GM04504 (cell line): ENCODE results near the gene TPPP3.
"Not testable (repeated sequence)": the region's sequence is repeated elsewhere in the genome, so short reads cannot be mapped to it uniquely, and the experiment has no call there.

Experiments
- DNase-seq: peaks from one replicate; pipeline ENCODE4 v3.0.0-alpha.2; 2012; ENCODE audit warnings: low read depth

The TPPP3 gene

DNA sequence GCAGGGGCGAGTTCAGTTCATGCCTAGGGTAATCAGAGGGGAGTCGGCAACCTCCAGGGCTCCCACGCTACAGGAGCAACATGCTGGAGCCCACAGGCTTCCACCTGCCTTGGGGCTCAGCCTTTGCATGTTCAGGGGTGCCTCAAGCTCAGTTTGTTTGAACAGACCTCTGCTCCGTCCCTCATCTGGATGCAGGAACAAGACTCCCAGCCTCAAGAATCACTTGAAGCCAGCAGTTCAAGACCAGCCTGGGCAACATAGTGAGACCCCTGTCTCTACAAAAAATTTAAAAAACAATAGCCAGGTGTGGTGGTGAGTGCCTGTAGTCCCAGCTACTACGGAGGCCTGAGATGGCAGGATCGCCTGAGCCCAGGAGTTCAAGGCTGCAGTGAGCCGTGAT lies 32.7 kb upstream of the TPPP3 start:
- DNase-seq: no peak

GRCh38 chr16:67425580-67425979 lies 32.3 kb upstream of the TPPP3 start:
- DNase-seq: no peak

DNA sequence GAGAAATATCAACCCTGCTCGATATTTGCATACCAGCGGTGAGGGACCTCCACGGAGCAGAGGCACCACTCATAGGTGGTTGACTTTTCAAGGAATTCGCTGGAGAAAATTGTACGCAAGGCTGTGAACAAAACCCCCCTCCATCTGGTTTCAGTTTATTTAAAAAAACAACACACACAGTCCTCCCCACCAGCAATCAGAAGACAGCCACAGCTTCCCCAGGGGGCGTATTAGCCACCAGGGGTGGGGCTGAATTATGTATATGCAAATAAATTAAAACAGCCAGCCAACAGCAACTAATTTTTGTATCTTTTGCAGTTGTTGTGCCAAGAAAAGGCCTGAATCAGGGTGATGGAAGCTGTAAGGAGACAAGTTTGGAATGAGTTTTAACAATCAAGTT lies 31.8 kb upstream of the TPPP3 start:
- DNase-seq: no peak

DNA sequence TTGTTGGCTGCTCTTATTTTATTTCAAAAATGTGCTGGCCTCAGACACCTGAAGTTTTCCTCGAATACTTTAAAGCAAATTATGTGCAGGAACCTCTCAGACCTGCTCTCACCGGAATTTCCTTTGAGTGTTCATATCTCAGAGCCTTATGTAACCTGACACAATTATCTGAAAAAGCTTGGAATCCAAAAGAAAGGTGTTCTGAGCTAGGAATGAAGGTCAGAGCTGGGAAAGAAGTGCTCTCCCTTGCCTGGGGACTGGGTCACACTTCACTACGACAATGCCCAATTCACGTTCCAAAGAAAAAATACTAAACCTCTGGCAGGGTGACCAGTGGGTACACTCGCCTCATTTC lies 30.9 kb upstream of the TPPP3 start:
- no peak for DNase-seq

- no peak for DNase-seq
Observed at GRCh38 chr16:67423611-67424260, 30.4 kb upstream of the TPPP3 start.

DNA sequence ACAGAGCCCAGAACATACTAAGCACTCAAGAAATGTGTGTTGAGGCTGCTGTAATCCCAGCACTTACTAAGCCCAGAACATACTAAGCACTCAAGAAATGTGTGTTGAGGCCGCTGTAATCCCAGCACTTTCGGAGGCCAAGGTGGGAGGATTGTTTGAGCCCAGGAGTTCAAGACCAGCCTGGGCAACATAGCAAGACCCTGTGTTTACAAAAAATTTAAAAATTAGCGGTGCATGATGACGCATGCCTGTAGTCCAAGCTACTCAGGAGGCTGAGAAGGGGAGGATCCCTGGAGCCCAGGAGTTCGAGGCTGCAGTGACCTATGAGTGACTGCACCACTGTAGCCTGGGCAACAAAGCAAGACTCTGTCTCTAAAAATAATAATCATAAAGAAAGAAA lies 29.7 kb upstream of the TPPP3 start:
- DNase-seq: no peak

DNA sequence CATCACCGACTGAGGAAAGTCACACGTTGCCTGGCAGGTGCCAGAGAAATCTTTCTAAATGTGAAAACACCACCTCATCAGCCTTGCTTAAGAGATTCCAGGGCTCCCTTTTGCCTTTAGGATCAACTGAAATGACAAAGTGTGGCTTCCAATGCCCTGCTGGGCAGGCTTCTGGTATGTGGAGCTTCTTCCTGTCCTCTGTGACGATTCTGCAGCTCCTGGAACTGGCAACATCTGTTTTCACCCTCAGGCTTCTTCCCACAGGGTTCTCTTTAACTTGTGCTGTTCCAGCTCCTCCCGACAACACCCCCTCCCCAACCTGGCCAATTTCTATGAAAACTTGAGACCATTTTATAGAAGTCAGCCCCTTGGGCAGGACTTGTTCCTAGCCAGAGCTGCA lies 27.7 kb upstream of the TPPP3 start:
- DNase-seq: no peak

DNA sequence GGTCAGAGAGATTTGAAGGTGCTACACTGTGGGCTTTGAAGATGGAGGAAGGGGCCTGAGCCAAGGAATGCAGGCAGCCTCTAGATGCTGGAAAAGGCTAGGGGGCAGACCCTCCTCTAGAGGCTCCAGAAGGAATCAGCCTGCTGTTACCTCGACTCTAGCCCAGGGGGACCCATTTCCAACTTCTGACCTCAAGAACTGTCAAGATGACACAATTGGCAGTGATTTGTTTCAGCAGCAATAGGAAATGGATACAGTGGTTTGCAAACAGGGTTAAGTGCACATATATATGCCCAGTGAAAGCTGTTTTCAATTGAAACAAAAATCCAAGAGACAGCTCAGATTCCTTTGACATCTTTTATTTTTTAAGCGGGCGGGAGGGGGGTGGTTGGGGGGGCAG lies 26.6 kb upstream of the TPPP3 start:
- DNase-seq: no peak

DNA sequence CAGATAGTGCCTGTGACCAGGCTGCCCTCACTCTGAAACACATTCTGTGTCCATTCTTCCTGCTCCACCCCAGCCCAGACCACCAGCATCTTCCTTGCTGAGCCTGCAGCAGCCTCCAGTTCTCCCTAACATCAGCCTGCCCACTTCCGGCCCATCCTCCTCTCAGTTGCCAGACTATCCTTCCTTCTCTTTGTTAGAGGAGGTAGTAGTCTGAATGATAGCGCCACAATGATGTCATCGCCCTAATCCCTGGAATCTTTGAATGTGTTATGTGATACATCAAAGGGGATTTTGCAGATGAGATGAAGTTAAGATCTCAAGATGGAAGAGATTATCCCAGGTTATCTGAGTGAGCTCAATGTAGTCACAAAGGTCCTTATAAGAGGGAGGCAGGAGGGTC lies 26.2 kb upstream of the TPPP3 start:
- DNase-seq: no peak

DNA sequence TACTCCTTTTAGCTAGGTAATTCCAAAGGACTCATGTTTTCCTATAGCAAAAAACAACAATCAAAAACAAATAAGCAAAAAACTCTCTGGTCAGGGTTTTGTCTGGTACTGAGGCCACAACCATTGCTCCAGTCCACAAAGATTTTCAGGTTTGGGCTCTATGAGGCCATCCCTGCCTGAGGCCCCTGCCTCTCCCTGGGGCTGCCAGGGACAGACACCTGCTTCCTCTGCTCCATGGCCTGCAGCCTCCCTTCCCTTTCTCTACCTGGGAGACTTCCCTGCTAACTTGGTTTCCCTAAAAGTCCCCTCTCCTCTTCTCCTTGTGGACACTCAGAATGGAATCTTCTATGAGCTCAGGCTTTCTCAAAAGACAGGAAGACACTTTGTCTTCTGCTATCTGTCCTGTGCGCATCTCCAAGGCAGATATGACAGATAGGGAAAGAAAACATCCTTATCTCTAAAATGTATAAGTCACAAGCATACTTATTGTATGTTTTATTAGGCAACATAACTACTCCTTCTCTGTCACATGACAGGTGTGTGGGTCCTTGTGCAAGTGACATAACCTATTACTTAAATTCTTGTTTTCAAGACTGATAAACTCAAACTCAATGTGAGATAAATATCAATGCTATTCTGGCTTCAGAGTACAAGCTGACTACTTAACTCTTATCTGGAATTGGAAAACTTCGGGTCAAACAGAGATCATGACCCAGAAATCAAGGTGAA lies 24.2 kb upstream of the TPPP3 start:
- DNase-seq: no peak

- peak; percentile 36 for DNase-seq
Observed at GRCh38 chr16:67415872-67416793, 22.8 kb upstream of the TPPP3 start, which contains the start of gene ZDHHC1. TSS of gene ZDHHC1 (minus strand) at chr16:67416477. CDS start at chr16:67407775, 8,702 bp downstream.

DNA sequence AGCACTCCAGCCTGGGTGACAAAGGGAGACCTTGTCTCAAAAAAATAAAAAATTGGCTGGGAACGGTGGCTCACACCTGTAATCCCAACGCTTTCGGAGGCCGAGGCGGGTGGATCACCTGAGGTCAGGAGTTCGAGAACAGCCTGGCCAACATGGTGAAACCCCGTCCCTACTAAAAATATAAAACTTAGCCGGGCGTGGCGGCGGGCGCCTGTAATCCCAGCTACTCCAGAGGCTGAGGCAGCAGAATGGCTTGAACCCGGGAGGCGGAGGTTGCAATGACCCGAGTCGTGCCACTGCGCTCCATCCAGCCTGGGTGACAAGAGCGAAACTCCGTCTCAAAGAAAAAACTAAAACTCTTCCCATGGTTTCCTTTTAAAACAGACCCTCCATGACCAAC lies 22.1 kb upstream of the TPPP3 start:
- DNase-seq: not testable (repeated sequence)

GRCh38 chr16:67413978-67414911 lies 20.9 kb upstream of the TPPP3 start:
- no peak for DNase-seq

DNA sequence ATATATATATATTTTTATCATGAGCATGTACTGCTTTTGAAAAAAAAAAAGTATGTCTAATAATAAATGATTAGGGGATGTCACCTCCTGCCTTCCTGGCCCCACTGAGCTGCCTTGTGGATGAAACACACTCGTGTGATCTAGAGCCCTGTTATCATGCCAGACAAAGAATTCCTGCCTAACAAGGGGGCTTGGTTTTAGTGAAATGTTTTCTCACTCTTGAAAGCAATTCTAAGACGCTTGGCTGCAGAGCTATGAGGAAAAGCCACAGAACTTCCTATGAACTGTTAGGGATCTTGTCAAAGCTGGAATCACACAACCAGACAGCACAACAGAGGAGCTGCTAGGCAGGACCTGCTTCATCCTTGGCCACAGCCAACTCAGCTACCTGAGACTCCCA lies 19.0 kb upstream of the TPPP3 start:
- no peak for DNase-seq

DNA sequence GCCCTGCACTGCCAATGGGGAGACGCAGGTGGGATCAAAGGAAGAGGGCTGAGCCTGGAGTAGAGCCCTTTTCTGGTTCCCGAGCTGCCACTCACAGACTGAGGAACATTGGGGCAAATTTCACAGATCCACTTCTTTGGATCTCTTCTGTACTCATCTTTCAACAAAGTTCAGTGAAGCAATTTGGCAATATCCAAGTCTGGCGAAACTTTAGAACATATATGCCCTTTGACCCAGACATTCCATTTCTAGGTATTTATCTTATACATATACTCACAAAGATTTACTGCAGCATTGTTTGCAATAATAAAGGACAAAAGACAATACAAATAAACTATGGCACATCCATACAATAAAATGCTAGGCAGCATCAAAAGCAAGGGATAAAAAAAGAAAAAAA lies 18.0 kb upstream of the TPPP3 start:
- DNase-seq: no peak

- no peak for DNase-seq
Observed at GRCh38 chr16:67409631-67410030, 16.3 kb upstream of the TPPP3 start.

DNA sequence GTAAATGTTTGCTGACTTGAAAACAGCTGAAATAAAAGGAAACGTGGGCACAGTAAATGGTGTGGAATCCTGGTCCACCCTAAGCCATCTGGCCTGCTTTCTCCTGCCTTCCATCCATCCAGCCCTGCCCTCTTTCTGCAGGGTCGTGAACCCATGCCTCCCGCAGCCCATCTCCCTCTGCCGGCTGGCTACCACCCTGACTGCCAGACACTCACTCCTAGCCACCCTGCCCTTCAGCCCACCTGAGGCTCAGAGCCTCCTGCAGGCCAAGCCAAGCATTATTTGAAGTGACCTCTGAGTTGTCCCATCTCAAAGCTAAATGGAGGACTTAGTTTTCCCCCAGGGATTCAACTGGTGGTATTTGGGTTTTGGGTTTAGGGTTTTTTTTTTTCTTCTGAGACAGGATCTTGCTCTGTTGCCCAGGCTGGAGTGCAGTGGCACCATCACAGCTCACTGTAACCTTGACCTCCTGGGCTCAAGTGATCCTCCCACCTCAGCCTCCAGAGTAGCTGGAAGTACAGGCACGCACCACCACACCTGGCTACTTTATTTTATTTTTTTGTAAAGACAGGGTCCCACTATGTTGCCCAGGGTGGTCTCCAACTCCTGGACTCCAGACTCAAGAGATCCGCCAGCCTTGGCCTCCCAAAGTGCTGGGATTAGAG lies 14.6 kb upstream of the TPPP3 start:
- DNase-seq: no peak

DNA sequence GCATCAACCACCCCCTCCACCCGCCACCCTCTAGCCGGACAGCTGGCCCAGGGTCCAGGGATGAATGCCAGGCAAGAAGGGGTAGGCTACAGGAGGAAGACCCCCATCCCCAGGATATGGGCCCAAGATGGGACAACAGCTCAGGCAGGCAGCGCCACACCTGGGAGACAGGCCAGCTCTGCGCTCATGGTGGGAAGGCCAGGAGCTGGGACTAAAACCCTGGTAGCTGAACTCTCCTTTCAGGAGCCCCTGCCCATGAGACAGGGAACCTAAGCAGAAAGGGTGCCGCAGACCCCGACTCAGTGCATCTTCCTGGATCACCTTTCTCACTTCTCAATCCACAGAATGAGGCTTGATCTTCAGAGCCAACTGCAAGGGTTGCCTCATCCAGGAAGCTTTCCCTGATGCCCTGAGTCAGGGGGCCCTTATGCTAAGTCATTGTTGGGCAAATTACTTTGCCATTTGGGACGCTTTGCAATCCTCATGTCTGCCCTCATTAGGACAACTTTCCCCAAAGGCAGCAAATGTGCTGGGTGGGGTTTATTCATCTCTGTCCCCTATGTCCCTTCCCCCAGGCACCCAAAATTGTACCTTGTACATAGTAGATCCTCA lies 14.0 kb upstream of the TPPP3 start:
- DNase-seq: no peak

DNA sequence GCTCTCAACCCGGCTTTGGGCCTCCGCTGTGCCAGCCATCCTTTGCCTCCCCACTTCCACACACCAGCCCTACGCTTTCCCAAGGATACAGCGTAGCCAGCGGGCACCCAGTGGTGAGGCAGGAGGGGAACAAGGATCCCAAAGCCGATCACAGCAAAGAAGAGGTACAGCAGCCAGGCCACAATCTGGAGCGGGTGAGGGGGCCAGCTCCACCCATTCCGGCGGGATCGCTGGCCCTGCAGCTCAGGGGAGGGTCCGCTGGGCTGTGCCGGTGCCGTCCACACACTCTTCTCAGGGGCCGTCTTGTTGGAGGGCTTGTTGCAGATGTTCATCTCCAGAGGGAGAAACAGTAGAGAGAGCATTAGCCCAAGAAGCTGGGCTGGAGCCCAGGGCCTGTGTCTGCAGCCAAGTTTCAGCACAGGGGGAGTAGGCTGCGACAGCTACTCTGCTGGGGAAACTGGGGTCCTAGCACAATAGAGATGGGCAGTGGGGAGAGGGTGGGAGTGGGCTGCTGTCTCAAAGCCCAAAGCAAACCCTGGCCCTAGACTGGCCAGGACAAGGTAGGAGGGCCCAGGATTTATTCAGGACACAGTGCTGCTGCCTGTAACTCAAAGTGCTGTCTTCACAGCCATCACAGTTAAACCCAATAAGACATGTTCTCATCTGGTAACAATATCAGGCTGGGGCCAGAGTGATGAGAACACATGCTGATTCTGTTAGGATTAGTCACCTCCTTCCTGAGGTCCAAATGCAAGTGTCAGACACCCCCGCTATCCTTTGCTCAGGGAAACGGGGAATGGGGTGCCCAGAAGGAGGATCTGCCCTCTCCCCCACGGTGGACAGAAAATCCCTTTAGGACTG lies 13.0 kb upstream of the TPPP3 start:
- peak; percentile 81 for DNase-seq

- no peak for DNase-seq
Observed at GRCh38 chr16:67405336-67405735, 12.0 kb upstream of the TPPP3 start.
